ENCODE measurements around the gene CASP2. TPM values are rescaled to one million over a fixed set of nuclear protein-coding genes. Genes with fewer than 3 reads are reported as not detected.

CASP2 gene
- total RNA-seq, 2 donors from 2014 or later = 4.6 to 9.3 TPM

DNA sequence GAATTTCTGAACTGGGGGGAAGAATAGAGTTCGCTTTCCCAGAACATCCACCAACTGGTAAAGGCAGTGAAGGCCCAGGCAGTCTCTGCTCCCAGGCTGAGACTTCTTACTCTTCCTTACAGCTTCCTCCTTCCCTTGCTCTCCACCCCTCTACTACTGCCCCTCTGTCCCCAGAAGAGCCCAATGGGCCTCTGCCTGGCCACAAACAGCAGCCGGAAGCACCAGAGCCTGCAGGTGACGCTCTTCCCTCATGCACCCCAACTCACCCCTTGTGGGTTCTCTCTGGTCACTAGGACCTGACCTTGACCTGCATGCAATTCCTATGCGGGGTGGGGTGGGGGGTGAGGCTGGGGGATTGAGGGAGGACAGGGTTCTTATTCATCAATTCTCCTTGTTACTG is 57.9 kb downstream of the CASP2 start:
- no peaks in the 10 kb centered on the region for H3K36me3 ChIP-seq (replicated peaks in 1 of 2; ENCODE audit: insufficient read depth in 1 of 2, low read depth in 2 of 2)
- 54 to 66% methylated on average over 4 of the region's 4 CpGs for WGBS, 2 donors
- intact Hi-C loops (cut with DNase I) = no loop called here
- H3K4me1 ChIP-seq = no peaks in the 10 kb centered on the region
- no peaks in the 10 kb centered on the region for H3K27me3 ChIP-seq
- no peak overlapping the region for H3K27ac ChIP-seq
- no peak for DNase-seq
- no peak overlapping the region for H3K4me3 ChIP-seq
- H3K9me3 ChIP-seq = no peaks in the 10 kb centered on the region
- no peak for TF ChIP-seq POLR2A (IDR thresholded peaks at IDR 0.05)
- no peak for ATAC-seq

DNA sequence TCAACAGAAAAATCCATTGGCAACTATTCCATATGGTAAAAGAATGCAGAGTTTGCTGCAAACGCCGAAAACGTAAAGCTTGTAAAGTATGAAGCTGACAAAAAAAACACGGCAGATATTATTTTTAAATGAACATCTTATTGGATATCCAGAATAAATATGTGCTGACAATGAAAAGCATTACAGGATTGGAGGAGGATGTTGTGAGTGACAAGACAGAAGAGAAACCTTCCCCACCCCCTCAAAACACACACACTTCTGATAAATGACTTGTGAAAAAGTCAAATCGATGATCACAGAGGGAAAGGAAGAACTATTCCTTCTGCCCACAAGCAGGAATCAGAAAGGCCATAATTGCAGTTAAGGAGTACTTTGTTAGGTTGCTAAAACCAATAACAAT is 59.8 kb downstream of the CASP2 start:
- intact Hi-C loops (cut with DNase I) = no loop called here
- Histone ChIP-seq H3K36me3 (replicated peaks in 1 of 2; ENCODE audit: insufficient read depth in 1 of 2, low read depth in 2 of 2) (no peaks in the 10 kb centered on the region), H3K4me1 (no peaks in the 10 kb centered on the region), H3K27ac (no peak overlapping the region), H3K4me3 (no peak overlapping the region), H3K9me3 (no peaks in the 10 kb centered on the region), H3K27me3 (no peaks in the 10 kb centered on the region)
- ATAC-seq (no peak), DNase-seq (no peak)
- TF ChIP-seq CTCF (IDR thresholded peaks at IDR 0.05) (no peak), POLR2A (IDR thresholded peaks at IDR 0.05) (no peak)
- 60 to 73% methylated on average over 5 of the region's 5 CpGs for WGBS, 2 donors

- TF ChIP-seq POLR2A (IDR thresholded peaks at IDR 0.05) (no peak), CTCF (IDR thresholded peaks at IDR 0.05) (no peak)
- intact Hi-C loops (cut with DNase I) = no loop called here
Observed at GRCh38 chr7:143351060-143351459, 62.9 kb downstream of the CASP2 start.

GRCh38 chr7:143351574-143351973 is 63.4 kb downstream of the CASP2 start:
- no peaks in the 10 kb centered on the region for H3K27me3 ChIP-seq
- no peaks in the 10 kb centered on the region for H3K9me3 ChIP-seq
- ATAC-seq (no peak), DNase-seq (no peak)
- intact Hi-C loops (cut with DNase I) = no loop called here
- H3K36me3 ChIP-seq (replicated peaks in 1 of 2; ENCODE audit: insufficient read depth in 1 of 2, low read depth in 2 of 2) = no peaks in the 10 kb centered on the region
- no peak for TF ChIP-seq POLR2A (IDR thresholded peaks at IDR 0.05)
- TF ChIP-seq CTCF (IDR thresholded peaks at IDR 0.05) = no peak
- H3K4me1 ChIP-seq = no peaks in the 10 kb centered on the region
- 84 to 89% methylated on average over 8 to 9 of the region's 9 CpGs for WGBS, 2 donors
- H3K4me3 ChIP-seq = no peak overlapping the region
- no peak overlapping the region for H3K27ac ChIP-seq

More at GRCh38 chr7:143351060-143351459, 62.9 kb downstream of the CASP2 start:
- Histone ChIP-seq H3K4me1 (no peaks in the 10 kb centered on the region), H3K27ac (no peak overlapping the region), H3K9me3 (no peaks in the 10 kb centered on the region), H3K36me3 (replicated peaks in 1 of 2; ENCODE audit: insufficient read depth in 1 of 2, low read depth in 2 of 2) (no peaks in the 10 kb centered on the region), H3K27me3 (no peaks in the 10 kb centered on the region), H3K4me3 (no peak overlapping the region)
- 63 to 64% methylated on average over 5 of the region's 5 CpGs for WGBS, 2 donors
- no peak for DNase-seq
- ATAC-seq = no peak

DNA sequence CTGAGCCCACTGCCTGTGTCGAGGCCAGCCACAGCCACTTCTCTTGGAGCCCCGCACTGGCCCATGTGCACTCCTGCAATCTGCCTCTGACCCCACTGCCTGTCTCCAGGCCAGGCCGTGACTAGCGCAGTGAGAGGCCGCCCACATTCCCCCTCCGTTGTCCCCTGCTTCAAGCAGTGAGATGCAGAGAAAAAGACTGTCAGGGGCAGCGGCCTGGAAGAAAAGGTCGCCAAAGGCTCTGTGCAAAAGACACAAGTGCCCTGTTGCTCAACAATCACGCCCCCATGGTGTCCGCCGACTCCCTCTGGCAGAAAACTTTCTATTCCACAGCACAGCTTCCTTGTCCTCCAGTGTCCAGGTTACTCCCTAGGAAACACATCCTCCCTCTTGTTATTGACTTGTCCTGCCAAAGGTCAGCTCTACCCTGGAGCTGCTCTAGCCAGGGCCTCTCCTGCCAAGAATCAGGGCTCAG is 64.4 kb downstream of the CASP2 start:
- H3K27ac ChIP-seq = no peak overlapping the region
- H3K4me3 ChIP-seq = no peak overlapping the region
- ATAC-seq (no peak), DNase-seq (no peak)
- no peaks in the 10 kb centered on the region for H3K9me3 ChIP-seq
- TF ChIP-seq POLR2A (IDR thresholded peaks at IDR 0.05) (no peak), CTCF (IDR thresholded peaks at IDR 0.05) (no peak)
- intact Hi-C loops (cut with DNase I) = no loop called here
- no peaks in the 10 kb centered on the region for H3K36me3 ChIP-seq (replicated peaks in 1 of 2; ENCODE audit: insufficient read depth in 1 of 2, low read depth in 2 of 2)
- WGBS, 2 donors = 79 to 81% methylated on average over 10 to 11 of the region's 11 CpGs
- H3K27me3 ChIP-seq = no peaks in the 10 kb centered on the region
- H3K4me1 ChIP-seq = no peaks in the 10 kb centered on the region
